Measurements from ENCODE around the gene RNU6-9. TPM values are rescaled to one million over a fixed set of nuclear protein-coding genes. Genes with fewer than 3 reads are reported as not detected.

Gene RNU6-9
- total and polyA plus RNA-seq, 2 donors (not counting 1 experiment from before 2014, with no cell fraction given), result not detected

GRCh38 chr19:843836-844545, 49.3 kb upstream of the RNU6-9 start:
- peaks cover 2% of the 10 kb centered on the region for H3K9me3 Mint-ChIP-seq (ENCODE audit: insufficient read depth)
- H3K4me1 ChIP-seq (ENCODE audit: control insufficient read depth in 2 of 2, insufficient read depth in 2 of 2, low read length in 2 of 2), result peaks cover 2 to 8% of the 10 kb centered on the region in 2 donors
- ChIA-PET POLR2A (no interaction called here), CTCF (interaction anchor here (0.6 to 1.6 kb wide), 2 partner anchors 19 to 210 kb away, joined by 3 to 5 read pairs; partner anchors contain the start of gene POLRMT)
- H3K4me3 Mint-ChIP-seq, result no peak overlapping the region
- H3K9ac ChIP-seq (ENCODE audit: low read length), result no peak overlapping the region
- no peak overlapping the region for H2AFZ ChIP-seq (ENCODE audit: insufficient read depth, low read depth, low read length, poor library complexity, severe bottlenecking)
- no peak for TF ChIP-seq CTCF (IDR thresholded peaks at IDR 0.05)
- TF ChIP-seq EZH2 (IDR thresholded peaks at IDR 0.05; ENCODE audit: borderline replicate concordance, insufficient read depth, low read depth, low read length, poor library complexity, severe bottlenecking), result no peak
- peaks cover 26% of the 10 kb centered on the region for H3K27me3 Mint-ChIP-seq
- peaks cover 10% of the 10 kb centered on the region for H3K4me1 Mint-ChIP-seq
- no peaks in the 10 kb centered on the region for H4K20me1 ChIP-seq (ENCODE audit: control insufficient read depth, insufficient read depth, low read length, poor library complexity, severe bottlenecking)
- peaks cover 0 to 7% (median 0%) of the 10 kb centered on the region in 3 donors for H3K9me3 ChIP-seq (ENCODE audit: control extremely low read depth in 1 of 3, control insufficient read depth in 2 of 3, insufficient read depth in 1 of 3, low read length in 2 of 3)
- H3K4me3 ChIP-seq (ENCODE audit: control extremely low read depth in 1 of 5, extremely low read depth in 1 of 5, insufficient read depth in 1 of 5, low read depth in 2 of 5, low read length in 4 of 5), result no peak overlapping the region
- intact Hi-C loops (cut with micrococcal nuclease), result no loop called here
- 28% methylated on average over 30 of the region's 70 CpGs for WGBS (ENCODE audit: insufficient coverage)
- peaks cover 0 to 55% (median 18%) of the 10 kb centered on the region in 4 experiments for H3K27me3 ChIP-seq (replicated peaks in 1 of 4; ENCODE audit: control extremely low read depth in 1 of 4, control insufficient read depth in 3 of 4, insufficient read depth in 4 of 4, low read length in 3 of 4)
- H3K79me2 ChIP-seq (ENCODE audit: control insufficient read depth, insufficient read depth, low read length), result no peaks in the 10 kb centered on the region
- H3K27ac ChIP-seq (ENCODE audit: low read length in 2 of 2), result no peak overlapping the region
- H3K4me2 ChIP-seq (replicated peaks; ENCODE audit: low read depth, low read length, poor library complexity, severe bottlenecking), result peak overlapping the region; percentile 15
- ATAC-seq (ENCODE audit: low read depth) (no peak), DNase-seq (no peak)
- no peak overlapping the region for H3K27ac Mint-ChIP-seq
- no peaks in the 10 kb centered on the region for H3K36me3 ChIP-seq (replicated peaks in 1 of 2; ENCODE audit: control extremely low read depth in 1 of 2, control insufficient read depth in 1 of 2, extremely low read depth in 1 of 2, insufficient read depth in 2 of 2, low read length in 1 of 2)

- Histone ChIP-seq H3K4me3 (ENCODE audit: control extremely low read depth in 1 of 5, extremely low read depth in 1 of 5, insufficient read depth in 1 of 5, low read depth in 2 of 5, low read length in 4 of 5) (no peak overlapping the region), H3K4me1 (ENCODE audit: control insufficient read depth in 2 of 2, insufficient read depth in 2 of 2, low read length in 2 of 2) (peaks cover 2 to 8% of the 10 kb centered on the region in 2 donors), H4K20me1 (ENCODE audit: control insufficient read depth, insufficient read depth, low read length, poor library complexity, severe bottlenecking) (no peaks in the 10 kb centered on the region), H3K27ac (ENCODE audit: low read length in 2 of 2) (no peak overlapping the region), H2AFZ (ENCODE audit: insufficient read depth, low read depth, low read length, poor library complexity, severe bottlenecking) (no peak overlapping the region), H3K36me3 (replicated peaks in 1 of 2; ENCODE audit: control extremely low read depth in 1 of 2, control insufficient read depth in 1 of 2, extremely low read depth in 1 of 2, insufficient read depth in 2 of 2, low read length in 1 of 2) (no peaks in the 10 kb centered on the region), H3K4me2 (replicated peaks; ENCODE audit: low read depth, low read length, poor library complexity, severe bottlenecking) (no peak overlapping the region), H3K27me3 (replicated peaks in 1 of 4; ENCODE audit: control extremely low read depth in 1 of 4, control insufficient read depth in 3 of 4, insufficient read depth in 4 of 4, low read length in 3 of 4) (peaks cover 0 to 59% (median 18%) of the 10 kb centered on the region in 4 experiments), H3K79me2 (ENCODE audit: control insufficient read depth, insufficient read depth, low read length) (no peaks in the 10 kb centered on the region), H3K9me3 (ENCODE audit: control extremely low read depth in 1 of 3, control insufficient read depth in 2 of 3, insufficient read depth in 1 of 3, low read length in 2 of 3) (peaks cover 0 to 7% (median 0%) of the 10 kb centered on the region in 3 donors), H3K9ac (ENCODE audit: low read length) (no peak overlapping the region)
- TF ChIP-seq EZH2 (IDR thresholded peaks at IDR 0.05; ENCODE audit: borderline replicate concordance, insufficient read depth, low read depth, low read length, poor library complexity, severe bottlenecking), result no peak
- peaks cover 26% of the 10 kb centered on the region for H3K27me3 Mint-ChIP-seq
- ChIA-PET POLR2A (no interaction called here), CTCF (interaction anchor here (1.6 kb wide), 1 partner anchor 18 kb away, joined by 5 read pairs; no protein-coding TSS in a partner anchor)
- intact Hi-C loops (cut with micrococcal nuclease), result no loop called here
- peaks cover 2% of the 10 kb centered on the region for H3K9me3 Mint-ChIP-seq (ENCODE audit: insufficient read depth)
- no peak overlapping the region for H3K4me3 Mint-ChIP-seq
- ATAC-seq (ENCODE audit: low read depth) (no peak), DNase-seq (no peak)
- peak overlapping the region; percentile 26 for H3K27ac Mint-ChIP-seq
- 38% methylated on average over 11 of the region's 11 CpGs for WGBS (ENCODE audit: insufficient coverage)
- peaks cover 10% of the 10 kb centered on the region for H3K4me1 Mint-ChIP-seq
Measured at GRCh38 chr19:844546-844971, 48.7 kb upstream of the RNU6-9 start.

Measured in B cell (primary cell).